ENCODE measurements around the gene LHFPL3. TPM values are rescaled to one million over a fixed set of nuclear protein-coding genes. Genes with fewer than 3 reads are reported as not detected.

Gene LHFPL3
- polyA plus RNA-seq, 2 of the 4 experiments (the other 2 are of a cell fraction): not detected

DNA sequence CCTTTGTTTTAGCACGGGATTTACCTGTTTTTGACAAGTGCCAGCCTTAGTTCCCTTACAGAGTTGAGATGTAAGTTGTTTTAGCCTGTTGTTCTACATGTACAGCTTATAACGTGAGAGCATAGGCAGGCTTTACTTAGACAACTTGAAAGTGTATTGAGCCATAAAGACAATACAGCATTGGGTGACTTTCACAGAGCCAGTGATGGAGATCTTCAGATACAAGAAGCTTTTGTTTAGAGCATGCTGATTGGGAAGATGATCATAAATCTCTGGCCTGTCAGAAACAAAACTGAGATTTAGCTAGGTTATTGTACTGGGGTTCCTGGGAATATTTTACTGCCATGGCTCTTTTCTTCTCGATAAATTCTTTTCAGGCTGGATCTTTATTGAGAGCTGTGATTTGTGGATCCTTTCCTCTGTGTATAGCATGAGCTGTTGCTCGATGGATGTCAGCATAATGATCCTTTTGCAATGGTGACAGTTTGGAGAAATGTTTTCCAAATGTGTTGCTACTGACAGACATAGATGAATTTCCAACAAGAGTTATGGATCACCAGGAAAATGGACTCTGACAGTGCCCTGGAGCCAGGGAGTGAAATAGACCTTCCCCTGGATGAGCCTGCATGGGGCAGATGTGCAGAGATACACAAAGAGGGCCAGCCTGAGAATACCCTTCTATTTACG, 30.2 kb downstream of the LHFPL3 start:
- FAIRE-seq (no peak), ATAC-seq (no peak), DNase-seq (ENCODE audit: low read depth in 1 of 2, low spot score in 1 of 2) (no peak)
- ChIA-PET POLR2A (no interaction called here), CTCF (no interaction called here)
- Histone ChIP-seq H3K4me3 (no peak overlapping the region), H3K4me1 (no peaks in the 10 kb centered on the region), H3K4me2 (no peak overlapping the region), H3K9me3 (no peaks in the 10 kb centered on the region), H3K27ac (no peak overlapping the region)
- WGBS (ENCODE audit: missing lambda C conversion rate): under 1% methylated on average over 5 of the region's 5 CpGs
- TF ChIP-seq FOSL2 (IDR thresholded peaks at IDR 0.05) (no peak), FOSL2 (CRISPR knock-in tag; IDR thresholded peaks at IDR 0.05) (no peak), GATA3 (IDR thresholded peaks at IDR 0.05; ENCODE audit: borderline replicate concordance) (no peak), EP300 (IDR thresholded peaks at IDR 0.05) (no peak), NR3C1 (IDR thresholded peaks at IDR 0.05) (no peak), RARB (CRISPR knock-in tag; IDR thresholded peaks at IDR 0.05) (no peak), HOXA7 (CRISPR knock-in tag; IDR thresholded peaks at IDR 0.05) (no peak), POLR2A (IDR thresholded peaks at IDR 0.05; ENCODE audit: low read length) (no peak), MYC (IDR thresholded peaks at IDR 0.05; ENCODE audit: borderline replicate concordance, low read length) (no peak), JUNB (IDR thresholded peaks at IDR 0.05) (no peak), RCOR1 (IDR thresholded peaks at IDR 0.05; ENCODE audit: low read depth, low read length) (no peak), ESRRA (IDR thresholded peaks at IDR 0.05; ENCODE audit: borderline replicate concordance, low read length) (no peak), ZNF302 (CRISPR knock-in tag; IDR thresholded peaks at IDR 0.05) (no peak), PHF8 (IDR thresholded peaks at IDR 0.05; ENCODE audit: borderline replicate concordance, low read depth) (no peak), HOXB13 (CRISPR knock-in tag; IDR thresholded peaks at IDR 0.05; ENCODE audit: low read depth) (no peak), POLR2AphosphoS2 (conservative IDR thresholded peaks at IDR 0.05; ENCODE audit: low read length) (no peak)
- TF ChIP-seq, protein P1, sequence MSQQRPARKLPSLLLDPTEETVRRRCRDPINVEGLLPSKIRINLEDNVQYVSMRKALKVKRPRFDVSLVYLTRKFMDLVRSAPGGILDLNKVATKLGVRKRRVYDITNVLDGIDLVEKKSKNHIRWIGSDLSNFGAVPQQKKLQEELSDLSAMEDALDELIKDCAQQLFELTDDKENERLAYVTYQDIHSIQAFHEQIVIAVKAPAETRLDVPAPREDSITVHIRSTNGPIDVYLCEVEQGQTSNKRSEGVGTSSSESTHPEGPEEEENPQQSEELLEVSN (IDR thresholded peaks at IDR 0.05; ENCODE audit: borderline replicate concordance, low read depth): no peak
- TF ChIP-seq, protein P2, sequence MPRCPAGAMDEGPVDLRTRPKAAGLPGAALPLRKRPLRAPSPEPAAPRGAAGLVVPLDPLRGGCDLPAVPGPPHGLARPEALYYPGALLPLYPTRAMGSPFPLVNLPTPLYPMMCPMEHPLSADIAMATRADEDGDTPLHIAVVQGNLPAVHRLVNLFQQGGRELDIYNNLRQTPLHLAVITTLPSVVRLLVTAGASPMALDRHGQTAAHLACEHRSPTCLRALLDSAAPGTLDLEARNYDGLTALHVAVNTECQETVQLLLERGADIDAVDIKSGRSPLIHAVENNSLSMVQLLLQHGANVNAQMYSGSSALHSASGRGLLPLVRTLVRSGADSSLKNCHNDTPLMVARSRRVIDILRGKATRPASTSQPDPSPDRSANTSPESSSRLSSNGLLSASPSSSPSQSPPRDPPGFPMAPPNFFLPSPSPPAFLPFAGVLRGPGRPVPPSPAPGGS (IDR thresholded peaks at IDR 0.05): no peak
- TF ChIP-seq, protein P3, sequence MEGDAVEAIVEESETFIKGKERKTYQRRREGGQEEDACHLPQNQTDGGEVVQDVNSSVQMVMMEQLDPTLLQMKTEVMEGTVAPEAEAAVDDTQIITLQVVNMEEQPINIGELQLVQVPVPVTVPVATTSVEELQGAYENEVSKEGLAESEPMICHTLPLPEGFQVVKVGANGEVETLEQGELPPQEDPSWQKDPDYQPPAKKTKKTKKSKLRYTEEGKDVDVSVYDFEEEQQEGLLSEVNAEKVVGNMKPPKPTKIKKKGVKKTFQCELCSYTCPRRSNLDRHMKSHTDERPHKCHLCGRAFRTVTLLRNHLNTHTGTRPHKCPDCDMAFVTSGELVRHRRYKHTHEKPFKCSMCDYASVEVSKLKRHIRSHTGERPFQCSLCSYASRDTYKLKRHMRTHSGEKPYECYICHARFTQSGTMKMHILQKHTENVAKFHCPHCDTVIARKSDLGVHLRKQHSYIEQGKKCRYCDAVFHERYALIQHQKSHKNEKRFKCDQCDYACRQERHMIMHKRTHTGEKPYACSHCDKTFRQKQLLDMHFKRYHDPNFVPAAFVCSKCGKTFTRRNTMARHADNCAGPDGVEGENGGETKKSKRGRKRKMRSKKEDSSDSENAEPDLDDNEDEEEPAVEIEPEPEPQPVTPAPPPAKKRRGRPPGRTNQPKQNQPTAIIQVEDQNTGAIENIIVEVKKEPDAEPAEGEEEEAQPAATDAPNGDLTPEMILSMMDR (IDR thresholded peaks at IDR 0.05): no peak
- TF ChIP-seq, protein P4, sequence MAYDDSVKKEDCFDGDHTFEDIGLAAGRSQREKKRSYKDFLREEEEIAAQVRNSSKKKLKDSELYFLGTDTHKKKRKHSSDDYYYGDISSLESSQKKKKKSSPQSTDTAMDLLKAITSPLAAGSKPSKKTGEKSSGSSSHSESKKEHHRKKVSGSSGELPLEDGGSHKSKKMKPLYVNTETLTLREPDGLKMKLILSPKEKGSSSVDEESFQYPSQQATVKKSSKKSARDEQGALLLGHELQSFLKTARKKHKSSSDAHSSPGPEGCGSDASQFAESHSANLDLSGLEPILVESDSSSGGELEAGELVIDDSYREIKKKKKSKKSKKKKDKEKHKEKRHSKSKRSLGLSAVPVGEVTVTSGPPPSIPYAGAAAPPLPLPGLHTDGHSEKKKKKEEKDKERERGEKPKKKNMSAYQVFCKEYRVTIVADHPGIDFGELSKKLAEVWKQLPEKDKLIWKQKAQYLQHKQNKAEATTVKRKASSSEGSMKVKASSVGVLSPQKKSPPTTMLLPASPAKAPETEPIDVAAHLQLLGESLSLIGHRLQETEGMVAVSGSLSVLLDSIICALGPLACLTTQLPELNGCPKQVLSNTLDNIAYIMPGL (CRISPR knock-in tag; IDR thresholded peaks at IDR 0.05; ENCODE audit: borderline replicate concordance): no peak

DNA sequence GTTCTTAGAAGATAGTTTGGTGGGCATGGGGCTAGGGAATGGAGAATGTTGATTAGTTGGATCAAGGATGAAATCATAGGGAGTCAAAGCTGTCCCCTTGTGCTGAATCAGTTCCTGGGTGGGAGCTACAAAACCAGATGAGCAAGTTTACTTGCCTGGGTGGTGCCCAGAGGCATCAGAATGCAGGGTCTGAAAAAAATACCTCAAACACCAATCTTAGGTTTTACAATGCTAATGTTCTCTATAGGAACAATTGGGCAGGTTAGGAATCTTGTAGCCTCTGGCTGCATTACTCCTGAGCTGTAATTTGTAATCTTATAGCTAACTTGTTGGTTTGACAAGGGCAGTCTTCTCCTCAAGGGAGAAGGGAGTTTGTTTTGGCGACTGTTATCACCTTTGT, 34.4 kb downstream of the LHFPL3 start:
- H3K4me1 ChIP-seq: no peaks in the 10 kb centered on the region
- H3K4me2 ChIP-seq: no peak overlapping the region
- WGBS (ENCODE audit: missing lambda C conversion rate): 6% methylated on average over 1 of the region's 1 CpG
- no peak for DNase-seq (ENCODE audit: low read depth in 1 of 2, low spot score in 1 of 2)
- TF ChIP-seq JUN (IDR thresholded peaks at IDR 0.05): no peak
- TF ChIP-seq, protein P3 (IDR thresholded peaks at IDR 0.05): no peak
- TF ChIP-seq, protein P4 (CRISPR knock-in tag; IDR thresholded peaks at IDR 0.05; ENCODE audit: borderline replicate concordance): no peak
- no peak for TF ChIP-seq HDAC2 (IDR thresholded peaks at IDR 0.05)
- no peak for TF ChIP-seq NR3C1 (IDR thresholded peaks at IDR 0.05)
- TF ChIP-seq EHMT2 (IDR thresholded peaks at IDR 0.05; ENCODE audit: low read depth): no peak
- no peak for TF ChIP-seq HOXA7 (CRISPR knock-in tag; IDR thresholded peaks at IDR 0.05)
- no peak for TF ChIP-seq CHD2 (IDR thresholded peaks at IDR 0.05; ENCODE audit: low read length, partially characterized antibody)
- TF ChIP-seq, protein P5, sequence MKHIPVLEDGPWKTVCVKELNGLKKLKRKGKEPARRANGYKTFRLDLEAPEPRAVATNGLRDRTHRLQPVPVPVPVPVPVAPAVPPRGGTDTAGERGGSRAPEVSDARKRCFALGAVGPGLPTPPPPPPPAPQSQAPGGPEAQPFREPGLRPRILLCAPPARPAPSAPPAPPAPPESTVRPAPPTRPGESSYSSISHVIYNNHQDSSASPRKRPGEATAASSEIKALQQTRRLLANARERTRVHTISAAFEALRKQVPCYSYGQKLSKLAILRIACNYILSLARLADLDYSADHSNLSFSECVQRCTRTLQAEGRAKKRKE (CRISPR knock-in tag; IDR thresholded peaks at IDR 0.05; ENCODE audit: low read depth): no peak
- TF ChIP-seq, protein P6, sequence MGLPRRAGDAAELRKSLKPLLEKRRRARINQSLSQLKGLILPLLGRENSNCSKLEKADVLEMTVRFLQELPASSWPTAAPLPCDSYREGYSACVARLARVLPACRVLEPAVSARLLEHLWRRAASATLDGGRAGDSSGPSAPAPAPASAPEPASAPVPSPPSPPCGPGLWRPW (IDR thresholded peaks at IDR 0.05): no peak
- TF ChIP-seq FOSL2 (IDR thresholded peaks at IDR 0.05): no peak
- TF ChIP-seq FOSL2 (CRISPR knock-in tag; IDR thresholded peaks at IDR 0.05): no peak
- TF ChIP-seq EP300 (IDR thresholded peaks at IDR 0.05): no peak
- no peaks in the 10 kb centered on the region for H3K9me3 ChIP-seq
- H3K27ac ChIP-seq: no peak overlapping the region
- CTCF ChIA-PET: no interaction called here
- FAIRE-seq: no peak
- POLR2A ChIA-PET: no interaction called here
- ATAC-seq: no peak
- H3K4me3 ChIP-seq: no peak overlapping the region
